ENCODE results near the gene KLK13.

Gene KLK13

DNA sequence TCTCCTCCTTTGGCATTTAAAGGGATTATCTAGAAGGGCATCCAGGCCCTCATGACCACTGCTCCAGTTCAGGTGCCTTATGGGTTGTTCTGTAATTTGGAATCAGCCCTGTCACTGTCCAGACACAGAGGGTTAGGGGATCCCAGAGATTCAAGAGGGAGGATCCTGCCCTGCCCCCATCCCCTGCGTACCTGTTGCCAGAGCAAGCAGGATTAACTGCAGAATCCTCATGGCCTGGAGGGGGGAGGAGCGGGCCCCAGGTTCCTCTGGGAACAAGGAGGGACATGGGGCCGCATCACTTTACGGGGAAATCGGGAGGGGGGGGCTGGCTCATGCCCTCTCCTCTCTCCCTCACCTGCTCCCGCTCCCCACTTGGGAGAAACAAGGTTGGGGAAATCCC, 39.5 kb downstream of the KLK13 start:
- H3K27ac ChIP-seq (ENCODE audit: insufficient read depth, low read length, poor library complexity, severe bottlenecking), result no peak overlapping the region
- no peak for DNase-seq
- H3K36me3 ChIP-seq (ENCODE audit: control insufficient read depth, insufficient read depth, low read length), result no peaks in the 10 kb centered on the region
- H3K4me1 ChIP-seq (ENCODE audit: control insufficient read depth, insufficient read depth, low read length, poor library complexity, severe bottlenecking), result no peaks in the 10 kb centered on the region
- no peaks in the 10 kb centered on the region for H3K9me3 ChIP-seq (ENCODE audit: control insufficient read depth, low read length)
- peaks cover 2% of the 10 kb centered on the region for H3K27me3 ChIP-seq (replicated peaks; ENCODE audit: control insufficient read depth, insufficient read depth, low read length, poor library complexity, severe bottlenecking)
- H3K4me3 ChIP-seq (ENCODE audit: insufficient read depth, low read depth, low read length, poor library complexity, severe bottlenecking), result no peak overlapping the region

- no peak overlapping the region for H3K4me3 ChIP-seq (ENCODE audit: insufficient read depth, low read depth, low read length, poor library complexity, severe bottlenecking)
- H3K9me3 ChIP-seq (ENCODE audit: control insufficient read depth, low read length), result no peaks in the 10 kb centered on the region
- no peak for DNase-seq
- peaks cover 5% of the 10 kb centered on the region for H3K27me3 ChIP-seq (replicated peaks; ENCODE audit: control insufficient read depth, insufficient read depth, low read length, poor library complexity, severe bottlenecking)
- no peak overlapping the region for H3K27ac ChIP-seq (ENCODE audit: insufficient read depth, low read length, poor library complexity, severe bottlenecking)
- no peaks in the 10 kb centered on the region for H3K36me3 ChIP-seq (ENCODE audit: control insufficient read depth, insufficient read depth, low read length)
- H3K4me1 ChIP-seq (ENCODE audit: control insufficient read depth, insufficient read depth, low read length, poor library complexity, severe bottlenecking), result no peaks in the 10 kb centered on the region
Observed at GRCh38 chr19:51024924-51025323, 40.0 kb downstream of the KLK13 start.

DNA sequence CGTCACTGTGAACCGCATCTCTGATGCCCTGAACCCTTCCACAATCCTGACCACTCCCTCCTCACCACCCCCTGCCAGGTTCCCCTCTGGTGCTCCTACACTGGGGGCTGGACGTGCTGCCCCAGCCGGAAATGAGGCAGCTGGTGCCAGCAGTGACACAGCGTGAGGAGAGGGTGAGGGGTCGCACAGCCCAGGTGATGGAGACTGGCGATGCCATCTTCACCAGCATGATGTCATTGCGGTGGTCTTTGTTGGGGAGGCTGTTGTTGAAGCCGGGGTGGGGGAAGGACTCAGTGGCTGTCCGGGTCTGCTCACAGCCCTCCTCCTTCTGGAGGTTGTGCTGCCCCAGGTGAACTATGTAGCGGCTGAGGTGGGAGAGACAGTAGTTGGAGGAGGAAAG, 40.9 kb downstream of the KLK13 start:
- no peak overlapping the region for H3K4me3 ChIP-seq (ENCODE audit: insufficient read depth, low read depth, low read length, poor library complexity, severe bottlenecking)
- no peak overlapping the region for H3K27ac ChIP-seq (ENCODE audit: insufficient read depth, low read length, poor library complexity, severe bottlenecking)
- H3K36me3 ChIP-seq (ENCODE audit: control insufficient read depth, insufficient read depth, low read length), result no peaks in the 10 kb centered on the region
- peaks cover 15% of the 10 kb centered on the region for H3K27me3 ChIP-seq (replicated peaks; ENCODE audit: control insufficient read depth, insufficient read depth, low read length, poor library complexity, severe bottlenecking)
- peaks cover 4% of the 10 kb centered on the region for H3K4me1 ChIP-seq (ENCODE audit: control insufficient read depth, insufficient read depth, low read length, poor library complexity, severe bottlenecking)
- no peaks in the 10 kb centered on the region for H3K9me3 ChIP-seq (ENCODE audit: control insufficient read depth, low read length)
- DNase-seq, result no peak

- peaks cover 20% of the 10 kb centered on the region for H3K27me3 ChIP-seq (replicated peaks; ENCODE audit: control insufficient read depth, insufficient read depth, low read length, poor library complexity, severe bottlenecking)
Observed at GRCh38 chr19:51022526-51022925, 42.4 kb downstream of the KLK13 start.

DNA sequence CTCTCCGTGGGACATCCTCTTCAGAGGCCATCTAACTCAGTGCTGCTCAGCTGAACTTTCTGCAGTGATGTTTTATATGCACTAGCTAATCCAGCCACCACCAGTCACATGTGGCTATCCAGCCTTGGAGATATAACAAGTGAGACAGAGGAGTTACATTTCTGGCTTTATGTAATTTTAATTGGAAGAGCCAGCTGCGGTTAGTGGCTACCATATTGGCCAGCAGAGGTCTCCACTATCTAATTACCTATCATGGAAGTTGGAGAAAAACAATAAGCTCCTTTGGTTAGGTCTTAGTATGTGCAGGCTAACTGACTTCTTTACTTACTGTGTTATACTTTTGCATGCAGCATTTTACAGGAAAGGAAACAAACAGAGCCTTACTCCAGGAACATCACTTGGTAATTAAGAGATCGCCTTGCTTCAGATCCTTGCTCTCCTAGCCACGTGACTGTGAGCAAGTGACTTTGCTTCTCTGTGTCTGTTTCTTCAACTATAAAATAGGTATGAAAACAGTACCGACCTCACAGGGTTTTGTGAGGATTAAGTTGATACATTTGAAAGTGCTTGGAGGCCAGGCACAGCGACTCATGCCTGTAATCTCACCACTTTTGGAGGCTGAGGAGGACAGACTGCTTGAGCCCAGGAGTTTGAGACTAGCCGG, 43.8 kb downstream of the KLK13 start:
- Histone ChIP-seq H3K27ac (ENCODE audit: insufficient read depth, low read length, poor library complexity, severe bottlenecking) (no peak overlapping the region), H3K36me3 (ENCODE audit: control insufficient read depth, insufficient read depth, low read length) (no peaks in the 10 kb centered on the region), H3K9me3 (ENCODE audit: control insufficient read depth, low read length) (no peaks in the 10 kb centered on the region), H3K27me3 (replicated peaks; ENCODE audit: control insufficient read depth, insufficient read depth, low read length, poor library complexity, severe bottlenecking) (peaks cover 27% of the 10 kb centered on the region), H3K4me1 (ENCODE audit: control insufficient read depth, insufficient read depth, low read length, poor library complexity, severe bottlenecking) (peaks cover 10% of the 10 kb centered on the region), H3K4me3 (ENCODE audit: insufficient read depth, low read depth, low read length, poor library complexity, severe bottlenecking) (no peak overlapping the region)
- DNase-seq, result no peak

More at GRCh38 chr19:51022526-51022925, 42.4 kb downstream of the KLK13 start:
- H3K9me3 ChIP-seq (ENCODE audit: control insufficient read depth, low read length), result no peaks in the 10 kb centered on the region
- H3K27ac ChIP-seq (ENCODE audit: insufficient read depth, low read length, poor library complexity, severe bottlenecking), result no peak overlapping the region
- H3K4me3 ChIP-seq (ENCODE audit: insufficient read depth, low read depth, low read length, poor library complexity, severe bottlenecking), result no peak overlapping the region
- DNase-seq, result no peak
- H3K4me1 ChIP-seq (ENCODE audit: control insufficient read depth, insufficient read depth, low read length, poor library complexity, severe bottlenecking), result peaks cover 6% of the 10 kb centered on the region
- no peaks in the 10 kb centered on the region for H3K36me3 ChIP-seq (ENCODE audit: control insufficient read depth, insufficient read depth, low read length)

- Histone ChIP-seq H3K36me3 (ENCODE audit: control insufficient read depth, insufficient read depth, low read length) (no peaks in the 10 kb centered on the region), H3K4me3 (ENCODE audit: insufficient read depth, low read depth, low read length, poor library complexity, severe bottlenecking) (no peak within 1 kb of the TSS), H3K27me3 (replicated peaks; ENCODE audit: control insufficient read depth, insufficient read depth, low read length, poor library complexity, severe bottlenecking) (peaks cover 35% of the 10 kb centered on the region), H3K27ac (ENCODE audit: insufficient read depth, low read length, poor library complexity, severe bottlenecking) (no peak within 1 kb of the TSS), H3K9me3 (ENCODE audit: control insufficient read depth, low read length) (no peaks in the 10 kb centered on the region), H3K4me1 (ENCODE audit: control insufficient read depth, insufficient read depth, low read length, poor library complexity, severe bottlenecking) (peaks cover 10% of the 10 kb centered on the region)
- DNase-seq, result no peak
Observed at GRCh38 chr19:51019544-51019925, 45.4 kb downstream of the KLK13 start, which contains the start of gene KLK10. KLK10 (minus strand) TSS chr19:51019709; CDS start chr19:51019130, 579 bp downstream.

- no peaks in the 10 kb centered on the region for H3K9me3 ChIP-seq (ENCODE audit: control insufficient read depth, low read length)
- no peak for DNase-seq
- no peak overlapping the region for H3K27ac ChIP-seq (ENCODE audit: insufficient read depth, low read length, poor library complexity, severe bottlenecking)
- peaks cover 35% of the 10 kb centered on the region for H3K27me3 ChIP-seq (replicated peaks; ENCODE audit: control insufficient read depth, insufficient read depth, low read length, poor library complexity, severe bottlenecking)
- no peaks in the 10 kb centered on the region for H3K36me3 ChIP-seq (ENCODE audit: control insufficient read depth, insufficient read depth, low read length)
- peaks cover 10% of the 10 kb centered on the region for H3K4me1 ChIP-seq (ENCODE audit: control insufficient read depth, insufficient read depth, low read length, poor library complexity, severe bottlenecking)
- no peak overlapping the region for H3K4me3 ChIP-seq (ENCODE audit: insufficient read depth, low read depth, low read length, poor library complexity, severe bottlenecking)
Observed at GRCh38 chr19:51018745-51019543, 45.9 kb downstream of the KLK13 start.

DNA sequence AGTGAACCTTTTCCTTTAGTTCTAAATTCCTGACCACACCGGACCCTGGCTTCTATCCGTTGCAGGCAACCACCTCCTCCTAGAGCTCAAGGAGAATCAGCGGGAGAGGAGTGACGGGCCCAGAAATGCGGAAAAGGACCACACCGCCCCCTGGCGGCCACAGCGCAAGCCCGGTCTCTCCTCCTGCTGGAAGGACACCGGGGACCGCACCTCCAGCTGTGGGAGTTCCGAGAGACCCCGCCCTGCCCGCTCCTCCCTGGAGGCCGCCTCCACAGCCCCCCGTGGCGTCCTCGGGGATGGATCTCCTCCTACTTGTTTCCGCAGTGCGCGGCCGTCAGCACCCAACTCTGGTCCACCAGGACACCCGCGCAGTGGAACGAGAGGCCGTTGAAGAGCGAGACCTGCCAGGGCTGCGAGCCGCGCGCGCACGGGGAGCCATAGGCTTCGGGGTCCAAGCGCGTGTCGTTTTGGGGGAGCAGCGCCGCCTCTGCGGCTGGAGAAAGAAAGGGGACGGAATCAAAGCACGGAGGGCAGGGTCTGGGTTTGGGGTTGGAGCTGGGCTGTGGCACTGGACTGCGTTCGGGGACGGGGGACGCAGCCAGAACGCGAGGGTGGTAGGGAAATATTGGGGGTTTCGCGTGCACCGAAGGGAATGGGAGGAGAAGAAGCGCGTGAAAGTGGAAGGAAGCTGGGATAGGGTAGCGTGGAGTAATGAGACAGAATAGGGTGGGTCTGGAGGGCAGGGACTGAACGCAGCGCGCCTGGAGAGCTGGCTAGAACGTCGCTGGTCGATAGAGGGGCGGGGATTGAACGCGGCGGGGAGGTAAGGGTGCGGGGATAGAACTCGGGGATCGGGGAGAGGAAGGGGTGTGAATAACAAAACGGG, 47.9 kb downstream of the KLK13 start:
- Histone ChIP-seq H3K27me3 (replicated peaks; ENCODE audit: control insufficient read depth, insufficient read depth, low read length, poor library complexity, severe bottlenecking) (peaks cover 35% of the 10 kb centered on the region), H3K27ac (ENCODE audit: insufficient read depth, low read length, poor library complexity, severe bottlenecking) (no peak overlapping the region), H3K4me3 (ENCODE audit: insufficient read depth, low read depth, low read length, poor library complexity, severe bottlenecking) (no peak overlapping the region), H3K4me1 (ENCODE audit: control insufficient read depth, insufficient read depth, low read length, poor library complexity, severe bottlenecking) (peaks cover 10% of the 10 kb centered on the region), H3K36me3 (ENCODE audit: control insufficient read depth, insufficient read depth, low read length) (no peaks in the 10 kb centered on the region), H3K9me3 (ENCODE audit: control insufficient read depth, low read length) (no peaks in the 10 kb centered on the region)
- DNase-seq, result no peak

GRCh38 chr19:51015691-51016267, 49.1 kb downstream of the KLK13 start:
- Histone ChIP-seq H3K27ac (ENCODE audit: insufficient read depth, low read length, poor library complexity, severe bottlenecking) (no peak overlapping the region), H3K4me3 (ENCODE audit: insufficient read depth, low read depth, low read length, poor library complexity, severe bottlenecking) (no peak overlapping the region), H3K9me3 (ENCODE audit: control insufficient read depth, low read length) (no peaks in the 10 kb centered on the region), H3K27me3 (replicated peaks; ENCODE audit: control insufficient read depth, insufficient read depth, low read length, poor library complexity, severe bottlenecking) (peaks cover 35% of the 10 kb centered on the region), H3K36me3 (ENCODE audit: control insufficient read depth, insufficient read depth, low read length) (no peaks in the 10 kb centered on the region), H3K4me1 (ENCODE audit: control insufficient read depth, insufficient read depth, low read length, poor library complexity, severe bottlenecking) (peaks cover 10% of the 10 kb centered on the region)
- DNase-seq, result no peak
